GM23338 (cell line): ENCODE data around the gene FNDC3A. TPM values are rescaled to one million over a fixed set of nuclear protein-coding genes. Genes with fewer than 3 reads are reported as not detected.

Source experiments
- ATAC-seq: fragments of 200-7000 bp; cut with Tn5 transposase; 3 replicates; pipeline ENCODE4 v1.9.1; 2020
- DNase-seq: peaks from one replicate; pipeline ENCODE4 v3.0.0-alpha.2; 2015; ENCODE audit warnings: low spot score
- H2AFZ ChIP-seq: fragments of 200-600 bp; sonication (generic); 2 replicates; pipeline ENCODE4 v1.8.0; 2016; ENCODE audit warnings: antibody characterized with exemption, mild to moderate bottlenecking, moderate library complexity
- H3F3A ChIP-seq: fragments of 200-600 bp; sonication (generic); replicated peaks from 2 replicates; pipeline ENCODE4 v1.8.0; 2017; ENCODE audit warnings: antibody characterized with exemption, mixed run types, low read depth
- H3K27ac ChIP-seq: fragments of 200-600 bp; sonication (generic); 2 replicates; pipeline ENCODE4 v1.6.1; 2016; ENCODE audit warnings: low read depth
- H3K27me3 ChIP-seq: fragments of 200-600 bp; sonication (generic); 2 replicates; pipeline ENCODE4 v1.8.0; 2016; ENCODE audit warnings: mild to moderate bottlenecking, mixed run types, moderate library complexity; ENCODE audit not compliant: insufficient read depth
- H3K36me3 ChIP-seq: fragments of 200-600 bp; sonication (generic); 2 replicates; pipeline ENCODE4 v1.8.0; 2016; ENCODE audit warnings: mild to moderate bottlenecking; ENCODE audit not compliant: insufficient read depth
- H3K4me1 ChIP-seq: fragments of 200-600 bp; sonication (generic); 2 replicates; pipeline ENCODE4 v1.8.0; 2016; ENCODE audit warnings: mild to moderate bottlenecking, moderate library complexity; ENCODE audit not compliant: insufficient read depth
- H3K4me2 ChIP-seq: fragments of 200-600 bp; sonication (generic); 2 replicates; pipeline ENCODE4 v1.7.1; 2017; ENCODE audit warnings: mixed run types
- H3K4me3 ChIP-seq: fragments of 200-600 bp; sonication (generic); 2 replicates; pipeline ENCODE4 v1.6.1; 2016; ENCODE audit warnings: mixed run types
- H3K79me2 ChIP-seq: fragments of 200-600 bp; sonication (generic); replicated peaks from 2 replicates; pipeline ENCODE4 v1.8.0; 2017; ENCODE audit warnings: mild to moderate bottlenecking; ENCODE audit not compliant: insufficient read depth
- H3K9me2 ChIP-seq: fragments of 200-600 bp; sonication (generic); 2 replicates; pipeline ENCODE4 v1.8.0; 2017; ENCODE audit not compliant: insufficient read depth
- H4K20me1 ChIP-seq: fragments of 200-600 bp; sonication (generic); replicated peaks from 2 replicates; pipeline ENCODE4 v1.8.0; 2017; ENCODE audit warnings: mild to moderate bottlenecking; ENCODE audit not compliant: insufficient read depth
- H3K27ac Mint-ChIP-seq: 2 replicates; pipeline ENCODE4 v1.8.0; 2020; ENCODE audit warnings: inconsistent platforms, mild to moderate bottlenecking, moderate library complexity, mixed read lengths
- H3K27me3 Mint-ChIP-seq: 3 replicates; pipeline ENCODE4 v1.8.0; 2022; ENCODE audit warnings: low read depth, mild to moderate bottlenecking, moderate library complexity, mixed read lengths, inconsistent platforms; ENCODE audit not compliant: insufficient read depth, poor library complexity
- H3K36me3 Mint-ChIP-seq: 3 replicates; pipeline ENCODE4 v1.8.0; 2021; ENCODE audit warnings: low read depth, mild to moderate bottlenecking, inconsistent platforms, moderate library complexity, mixed read lengths
- H3K4me1 Mint-ChIP-seq: 3 replicates; pipeline ENCODE4 v1.8.0; 2020; ENCODE audit warnings: mild to moderate bottlenecking, inconsistent platforms, mixed read lengths
- H3K4me3 Mint-ChIP-seq: 3 replicates; pipeline ENCODE4 v1.8.0; 2021; ENCODE audit warnings: moderate library complexity, mild to moderate bottlenecking, inconsistent platforms, mixed read lengths
- H3K9me3 Mint-ChIP-seq: 3 replicates; pipeline ENCODE4 v1.8.0; 2020; ENCODE audit warnings: moderate library complexity, mild to moderate bottlenecking, inconsistent platforms, mixed read lengths
- CTCF ChIP-seq, 2 experiments: fragments of 200-600 bp in 1 of 2; sonication (generic) in 1 of 2; conservative IDR thresholded peaks; 2 replicates each; pipeline versions ENCODE4 v1.5.1 to v1.6.1; 2016 to 2017; ENCODE audit warnings: antibody characterized with exemption in 2 of 2, low read depth in 2 of 2, mild to moderate bottlenecking in 2 of 2, moderate library complexity in 1 of 2
- ETS1 ChIP-seq: IDR thresholded peaks from 2 replicates; pipeline ENCODE4 v1.6.1; 2016; ENCODE audit warnings: antibody characterized with exemption
- EZH2 ChIP-seq: fragments of 200-600 bp; sonication (generic); IDR thresholded peaks from one replicate; pipeline ENCODE4 v1.8.0; 2017; ENCODE audit warnings: antibody characterized with exemption, mild to moderate bottlenecking, low read depth; ENCODE audit not compliant: unreplicated experiment
- EZH2phosphoT487 ChIP-seq: fragments of 200-600 bp; sonication (generic); IDR thresholded peaks from one replicate; pipeline ENCODE4 v1.8.1; 2018; ENCODE audit warnings: antibody characterized with exemption; ENCODE audit not compliant: unreplicated experiment
- JUNB ChIP-seq: IDR thresholded peaks from one replicate; pipeline ENCODE4 v1.6.1; 2016; ENCODE audit warnings: antibody characterized with exemption; ENCODE audit not compliant: unreplicated experiment
- NANOG ChIP-seq: IDR thresholded peaks from 2 replicates; pipeline ENCODE4 v1.6.1; 2016; ENCODE audit warnings: antibody characterized with exemption, borderline replicate concordance
- REST ChIP-seq: IDR thresholded peaks from one replicate; pipeline ENCODE4 v1.6.1; 2018; ENCODE audit warnings: antibody characterized with exemption; ENCODE audit not compliant: unreplicated experiment
- ZNF114 ChIP-seq: fragments of 250-450 bp; sonication (Bioruptor Pico); IDR thresholded peaks from 2 replicates; pipeline ENCODE4 v1.5.0; 2020; ENCODE audit warnings: mild to moderate bottlenecking, moderate library complexity
- ZNF331 ChIP-seq: fragments of 250-450 bp; sonication (Bioruptor Pico); IDR thresholded peaks from 2 replicates; pipeline ENCODE4 v1.5.0; 2020; ENCODE audit warnings: low read depth, mild to moderate bottlenecking, moderate library complexity
- polyA plus RNA-seq: library from polyadenylated mRNA; unstranded; fragments of >200 nt; fragmentation: Nextera tagmentation; extraction: Ambion mirVana; gene quantifications from 2 replicates; pipeline ENCODE4 v1.2.1, GENCODE V29; 2016
- total RNA-seq: library from RNA; depleted of rRNA; stranded (reverse); fragments of >200 nt; shearing (Covaris generic); gene quantifications from 2 replicates; pipeline ENCODE4 v1.2.3, GENCODE V29; 2014

The FNDC3A gene
- total and polyA plus RNA-seq, 2 experiments from 2014 or later, result 10.3 to 31.1 TPM

GRCh38 chr13:49213539-49213938 is 237.8 kb downstream of the FNDC3A start (continued):
- TF ChIP-seq CTCF (conservative IDR thresholded peaks at IDR 0.05; ENCODE audit: low read depth in 2 of 2) (no peak), ZNF331 (CRISPR knock-in tag) (no peak), REST (no peak), EZH2phosphoT487 (no peak)

- peaks cover 5% of the 10 kb centered on the region; the same call in 2 of the 3 replicates for H3K9me3 Mint-ChIP-seq
- peak overlapping the region; percentile 39; the same call in 1 of the 2 replicates for H3K4me2 ChIP-seq
- H3K9me2 ChIP-seq, result 0 out of 2 replicates have a peak, but pooled peaks cover 2% of the 10 kb centered on the region
- DNase-seq, result no peak
- peaks cover 13% of the 10 kb centered on the region; the same call in 2 of the 3 replicates for H3K36me3 Mint-ChIP-seq
- no peaks in the 10 kb centered on the region for H3K79me2 ChIP-seq
- H4K20me1 ChIP-seq, result no peaks in the 10 kb centered on the region
- H3K4me1 ChIP-seq, result peaks cover 15% of the 10 kb centered on the region
- ATAC-seq, result no peak
- no peaks in the 10 kb centered on the region for H3K36me3 ChIP-seq
- no peak overlapping the region; the same call in 2 of the 3 replicates for H3K4me3 Mint-ChIP-seq
- H3F3A ChIP-seq, result peaks cover 2% of the 10 kb centered on the region; the same call in 1 of the 2 replicates
- H3K4me1 Mint-ChIP-seq, result peaks cover 34% of the 10 kb centered on the region
- H3K27ac ChIP-seq, result no peak overlapping the region
- peaks cover 35% of the 10 kb centered on the region for H3K27me3 ChIP-seq
- H3K4me3 ChIP-seq, result no peak overlapping the region
- peak overlapping the region; percentile 64 for H2AFZ ChIP-seq
- H3K27me3 Mint-ChIP-seq, result peaks cover 41% of the 10 kb centered on the region
- TF ChIP-seq EZH2 (no peak), NANOG (no peak), EZH2phosphoT487 (no peak), JUNB (no peak), ETS1 (no peak), ZNF114 (CRISPR knock-in tag) (no peak), REST (no peak), ZNF331 (CRISPR knock-in tag) (no peak)
- H3K27ac Mint-ChIP-seq, result no peak overlapping the region; the same call in 1 of the 2 replicates
Observed at GRCh38 chr13:49213997-49214916, 238.5 kb downstream of the FNDC3A start.
